Cerebellar nuclear complex (tissue), 1 donor: ENCODE measurements around the gene NAB2.

Experiments
- DNase-seq, 2 experiments: peaks; one replicate each; lab custom pipeline; 2025; lab: John Stamatoyannopoulos, UW

NAB2 gene

DNA sequence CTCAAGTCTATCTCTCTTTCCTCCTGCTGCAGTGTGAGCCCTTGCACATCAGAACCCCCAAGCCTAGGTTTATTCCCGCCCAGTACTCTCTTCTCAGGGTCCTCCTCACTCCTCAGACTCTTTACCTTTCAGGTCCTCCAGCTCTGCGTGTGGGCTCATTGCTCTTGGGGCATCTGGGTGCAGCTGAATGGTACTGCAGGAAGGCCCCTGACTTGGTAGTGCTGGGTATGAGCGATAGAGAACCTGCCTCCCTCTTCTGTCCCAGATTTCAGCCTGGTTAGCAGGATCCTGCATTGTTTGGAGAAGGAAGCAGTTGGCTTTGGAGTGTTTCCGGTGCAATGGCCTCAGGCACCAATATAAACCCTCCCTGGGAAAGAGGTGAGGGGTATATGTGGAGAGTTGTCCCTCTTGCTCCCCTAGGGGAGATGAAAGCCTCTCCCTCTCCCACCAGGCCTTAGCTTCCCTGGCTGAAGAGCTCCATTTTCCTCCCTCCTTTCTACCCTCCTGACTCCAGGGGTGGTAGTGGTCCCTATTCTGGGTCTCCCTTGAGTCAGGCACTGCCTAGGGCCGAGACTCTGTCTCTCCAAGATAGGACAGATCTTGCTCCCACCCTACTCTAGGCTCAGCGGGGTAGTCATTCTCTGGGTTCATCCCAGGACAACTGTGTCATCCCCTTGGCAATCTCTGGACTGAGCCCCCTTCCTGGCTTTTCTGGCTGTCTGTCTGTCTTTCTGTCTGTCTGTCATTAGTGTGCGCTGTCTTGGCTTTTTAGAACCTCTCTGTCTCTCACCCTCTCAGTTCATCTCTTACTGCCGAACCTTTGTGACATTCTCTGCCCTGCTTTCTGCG is 43.2 kb downstream of the NAB2 start:
- no peak for DNase-seq

- DNase-seq: no peak
These were observed 44.2 kb downstream of the NAB2 start for GRCh38 chr12:57133013-57133569.

GRCh38 chr12:57133916-57134315 is 45.0 kb downstream of the NAB2 start:
- no peak for DNase-seq

DNA sequence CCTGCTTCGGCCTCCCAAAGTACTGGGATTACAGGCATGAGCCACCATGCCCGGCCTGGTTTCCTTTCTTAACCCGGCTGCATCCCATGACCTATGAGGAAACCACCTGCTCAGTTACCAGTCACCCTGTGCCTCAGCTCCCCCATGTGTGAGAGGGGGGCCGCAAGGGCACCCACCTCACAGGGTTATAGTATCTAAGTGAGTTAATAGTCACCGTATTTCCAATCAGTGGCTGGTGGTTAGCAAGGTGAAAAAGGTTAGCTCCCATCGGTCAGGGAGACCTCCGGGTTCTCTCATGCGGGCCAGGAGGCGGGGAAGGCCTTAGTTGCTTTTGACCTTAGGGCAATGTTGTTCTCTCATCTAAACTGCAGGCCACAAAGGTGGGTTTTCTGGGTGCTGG is 46.0 kb downstream of the NAB2 start:
- no peak for DNase-seq

- DNase-seq: no peak
These were observed 46.8 kb downstream of the NAB2 start for GRCh38 chr12:57135527-57136326.

DNA sequence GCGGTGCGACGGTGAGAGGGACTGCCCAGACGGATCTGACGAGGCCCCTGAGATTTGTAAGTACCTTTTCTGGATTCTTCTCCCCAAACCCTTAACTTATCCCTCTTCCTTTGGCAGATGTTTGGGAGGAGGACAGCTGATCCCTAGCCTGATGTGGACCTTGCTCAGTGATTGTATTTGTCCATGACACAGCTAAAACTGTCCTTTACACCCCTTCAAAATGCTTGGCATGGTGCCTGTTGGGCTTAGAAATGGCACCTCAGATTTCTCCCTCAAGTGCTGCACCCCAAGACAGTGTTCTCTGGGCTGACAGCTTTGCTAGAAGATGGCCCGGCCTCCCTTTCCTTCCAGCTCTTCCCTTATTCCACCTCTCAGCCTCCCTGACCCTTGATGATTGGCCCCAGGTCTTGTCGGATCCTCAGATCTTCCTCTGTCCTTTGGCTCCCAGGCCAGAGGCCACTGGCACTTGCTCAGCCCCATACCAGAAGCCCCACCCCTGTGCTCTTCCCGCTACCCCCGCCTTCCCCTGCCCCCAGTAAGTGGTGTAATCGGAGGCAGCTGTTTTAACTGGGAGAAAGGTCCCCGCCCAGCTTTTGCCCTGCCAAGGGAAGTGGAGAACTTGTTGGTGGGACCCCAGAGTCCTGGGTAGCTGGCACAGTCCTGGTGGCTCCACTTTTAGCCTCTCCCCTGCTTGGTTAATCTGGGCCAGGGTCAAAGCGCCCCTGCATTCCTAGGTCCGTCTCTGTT is 49.8 kb downstream of the NAB2 start:
- DNase-seq: no peak

DNA sequence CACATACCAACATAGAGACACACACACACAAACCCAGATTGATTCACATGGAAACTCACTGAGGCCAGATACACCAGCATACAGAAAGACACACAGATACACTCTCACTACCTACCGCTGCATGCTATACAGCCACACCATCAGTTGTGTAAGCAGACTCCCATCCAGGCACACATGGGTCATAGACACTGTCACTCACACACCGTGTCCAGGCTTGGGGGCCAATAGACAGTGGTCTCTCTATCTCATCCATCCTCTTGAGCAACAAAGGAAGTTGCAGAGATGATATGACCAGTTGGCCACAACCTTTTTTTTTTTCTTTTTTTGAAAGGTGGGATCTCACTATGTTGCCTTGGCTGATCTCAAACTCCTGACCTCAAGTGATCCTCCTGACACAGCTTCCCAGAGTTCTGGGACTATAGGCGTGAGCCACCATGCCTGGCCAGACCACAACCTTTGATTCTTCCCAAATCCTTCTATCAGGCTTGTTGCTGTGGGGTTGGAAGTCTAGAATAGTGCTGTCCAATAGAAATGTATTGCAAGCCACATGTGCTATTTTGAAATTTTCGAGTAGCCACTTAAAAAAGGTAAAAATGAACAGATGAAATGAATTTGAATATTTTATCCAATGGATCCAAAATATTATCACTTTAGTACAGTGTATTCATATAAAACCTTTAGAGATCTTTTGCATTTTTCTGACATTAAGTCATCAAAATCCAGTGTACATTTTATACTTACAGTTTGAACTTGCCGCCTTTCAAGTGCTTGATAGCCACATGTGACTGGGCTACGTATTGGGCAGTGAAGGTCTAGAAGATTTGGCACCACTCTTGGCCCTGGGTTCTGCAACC is 51.1 kb downstream of the NAB2 start:
- DNase-seq: no peak

GRCh38 chr12:57141249-57141648 is 52.3 kb downstream of the NAB2 start:
- DNase-seq: no peak

DNA sequence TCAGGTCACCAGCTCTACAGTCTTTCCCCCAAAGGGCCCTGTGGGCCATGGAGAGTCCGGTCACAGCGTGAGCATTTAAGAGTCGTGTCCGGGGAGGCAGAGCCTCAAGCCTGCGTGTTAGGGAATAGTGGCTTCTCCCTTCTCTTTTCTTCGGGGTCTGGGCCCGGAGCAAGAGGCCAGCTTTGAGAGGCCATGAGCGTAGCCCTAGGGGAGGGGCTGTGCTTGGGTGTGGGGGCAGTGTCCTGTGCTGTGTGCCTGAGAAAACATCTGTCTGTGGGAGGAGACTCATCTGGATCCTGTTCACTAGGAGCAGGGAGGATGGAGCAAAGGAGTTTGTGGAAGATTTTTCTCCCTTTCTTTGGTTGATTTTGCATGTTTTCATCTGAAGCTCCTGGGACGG is 53.2 kb downstream of the NAB2 start:
- DNase-seq: no peak

- no peak for DNase-seq
These were observed 53.8 kb downstream of the NAB2 start for GRCh38 chr12:57142727-57143126.

DNA sequence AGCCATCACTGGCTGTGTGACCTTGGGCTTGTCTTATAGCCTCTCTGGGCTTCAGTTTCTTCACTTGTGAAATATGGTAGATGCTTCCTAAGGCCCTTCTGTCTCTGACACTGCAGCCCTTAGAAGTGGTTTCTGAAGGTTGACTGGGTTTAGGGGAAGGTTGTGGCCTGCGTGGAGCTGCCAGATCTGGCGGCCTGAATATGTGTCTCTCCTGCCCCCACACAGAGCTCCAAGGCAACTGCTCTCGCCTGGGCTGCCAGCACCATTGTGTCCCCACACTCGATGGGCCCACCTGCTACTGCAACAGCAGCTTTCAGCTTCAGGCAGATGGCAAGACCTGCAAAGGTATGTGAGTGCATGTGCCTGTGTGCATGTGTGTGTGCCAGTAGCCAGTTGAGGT is 54.5 kb downstream of the NAB2 start:
- DNase-seq: no peak
